Astrocyte of the spinal cord (primary cell): ENCODE data around the gene PRRT3.

Experiments
- DNase-seq: peaks from one replicate; pipeline ENCODE4 v3.0.0; 2011; ENCODE audit warnings: low read depth, low spot score
- H3K4me3 ChIP-seq: 2 replicates; pipeline ENCODE4 v1.5.1; 2011; ENCODE audit warnings: low read depth, mild to moderate bottlenecking, low read length, moderate library complexity
- in situ Hi-C: cut with HindIII; loops from 2 replicates; pipeline ENCODE4 v1.10.0; 2017; ENCODE audit warnings: low sequenced_read_pairs
- TF ChIP-seq, protein P1 (sequence below): IDR thresholded peaks from 2 replicates; pipeline ENCODE4 v1.5.1; 2012; ENCODE audit warnings: low read depth, mild to moderate bottlenecking, low read length, inconsistent platforms

PRRT3 gene

GRCh38 chr3:9934235-9934621 lies 18.0 kb downstream of the PRRT3 start:
- peak overlapping the region; percentile 63 for H3K4me3 ChIP-seq
- TF ChIP-seq, protein P1, sequence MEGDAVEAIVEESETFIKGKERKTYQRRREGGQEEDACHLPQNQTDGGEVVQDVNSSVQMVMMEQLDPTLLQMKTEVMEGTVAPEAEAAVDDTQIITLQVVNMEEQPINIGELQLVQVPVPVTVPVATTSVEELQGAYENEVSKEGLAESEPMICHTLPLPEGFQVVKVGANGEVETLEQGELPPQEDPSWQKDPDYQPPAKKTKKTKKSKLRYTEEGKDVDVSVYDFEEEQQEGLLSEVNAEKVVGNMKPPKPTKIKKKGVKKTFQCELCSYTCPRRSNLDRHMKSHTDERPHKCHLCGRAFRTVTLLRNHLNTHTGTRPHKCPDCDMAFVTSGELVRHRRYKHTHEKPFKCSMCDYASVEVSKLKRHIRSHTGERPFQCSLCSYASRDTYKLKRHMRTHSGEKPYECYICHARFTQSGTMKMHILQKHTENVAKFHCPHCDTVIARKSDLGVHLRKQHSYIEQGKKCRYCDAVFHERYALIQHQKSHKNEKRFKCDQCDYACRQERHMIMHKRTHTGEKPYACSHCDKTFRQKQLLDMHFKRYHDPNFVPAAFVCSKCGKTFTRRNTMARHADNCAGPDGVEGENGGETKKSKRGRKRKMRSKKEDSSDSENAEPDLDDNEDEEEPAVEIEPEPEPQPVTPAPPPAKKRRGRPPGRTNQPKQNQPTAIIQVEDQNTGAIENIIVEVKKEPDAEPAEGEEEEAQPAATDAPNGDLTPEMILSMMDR: peak; percentile 24
- no peak for DNase-seq
- in situ Hi-C loops: no loop called here

- TF ChIP-seq, protein P1: no peak
- H3K4me3 ChIP-seq: peak within 1 kb of the TSS; percentile 63
- in situ Hi-C loops: no loop called here
- peak; percentile 92 for DNase-seq
Measured at GRCh38 chr3:9933561-9934234, 18.5 kb downstream of the PRRT3 start, which contains the start of gene CRELD1. Gene CRELD1, plus strand, starts transcription at chr3:9933834. Its CDS starts 605 bp downstream, at chr3:9934439.

DNA sequence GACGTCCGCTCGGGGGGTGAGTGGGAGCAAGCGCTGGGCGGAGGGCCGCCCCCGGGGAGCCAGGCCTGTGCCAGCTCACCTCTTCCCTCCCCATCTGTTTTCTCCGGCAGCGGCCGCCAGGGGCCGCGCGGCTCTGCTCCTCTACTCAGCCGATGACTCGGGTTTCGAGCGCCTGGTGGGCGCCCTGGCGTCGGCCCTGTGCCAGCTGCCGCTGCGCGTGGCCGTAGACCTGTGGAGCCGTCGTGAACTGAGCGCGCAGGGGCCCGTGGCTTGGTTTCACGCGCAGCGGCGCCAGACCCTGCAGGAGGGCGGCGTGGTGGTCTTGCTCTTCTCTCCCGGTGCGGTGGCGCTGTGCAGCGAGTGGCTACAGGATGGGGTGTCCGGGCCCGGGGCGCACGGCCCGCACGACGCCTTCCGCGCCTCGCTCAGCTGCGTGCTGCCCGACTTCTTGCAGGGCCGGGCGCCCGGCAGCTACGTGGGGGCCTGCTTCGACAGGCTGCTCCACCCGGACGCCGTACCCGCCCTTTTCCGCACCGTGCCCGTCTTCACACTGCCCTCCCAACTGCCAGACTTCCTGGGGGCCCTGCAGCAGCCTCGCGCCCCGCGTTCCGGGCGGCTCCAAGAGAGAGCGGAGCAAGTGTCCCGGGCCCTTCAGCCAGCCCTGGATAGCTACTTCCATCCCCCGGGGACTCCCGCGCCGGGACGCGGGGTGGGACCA lies 19.2 kb downstream of the PRRT3 start:
- in situ Hi-C loops: no loop called here
- H3K4me3 ChIP-seq: peak overlapping the region; percentile 63
- TF ChIP-seq, protein P1: peak; percentile 82
- peak; percentile 80 for DNase-seq

DNA sequence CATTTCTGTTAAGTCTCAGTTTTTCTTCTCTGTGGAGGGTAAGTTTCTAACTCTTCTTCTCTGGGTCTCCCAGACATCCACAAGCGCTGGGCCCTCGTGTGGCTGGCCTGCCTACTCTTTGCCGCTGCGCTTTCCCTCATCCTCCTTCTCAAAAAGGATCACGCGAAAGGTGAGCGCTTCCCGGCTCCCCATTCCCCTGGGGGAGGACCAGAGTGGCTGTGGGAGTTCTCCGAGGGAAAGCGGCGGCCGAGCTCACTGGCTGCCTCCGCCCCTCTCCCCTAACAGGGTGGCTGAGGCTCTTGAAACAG lies 19.7 kb downstream of the PRRT3 start:
- no peak for DNase-seq
- peak overlapping the region; percentile 63 for H3K4me3 ChIP-seq
- TF ChIP-seq, protein P1: no peak
- in situ Hi-C loops: no loop called here

DNA sequence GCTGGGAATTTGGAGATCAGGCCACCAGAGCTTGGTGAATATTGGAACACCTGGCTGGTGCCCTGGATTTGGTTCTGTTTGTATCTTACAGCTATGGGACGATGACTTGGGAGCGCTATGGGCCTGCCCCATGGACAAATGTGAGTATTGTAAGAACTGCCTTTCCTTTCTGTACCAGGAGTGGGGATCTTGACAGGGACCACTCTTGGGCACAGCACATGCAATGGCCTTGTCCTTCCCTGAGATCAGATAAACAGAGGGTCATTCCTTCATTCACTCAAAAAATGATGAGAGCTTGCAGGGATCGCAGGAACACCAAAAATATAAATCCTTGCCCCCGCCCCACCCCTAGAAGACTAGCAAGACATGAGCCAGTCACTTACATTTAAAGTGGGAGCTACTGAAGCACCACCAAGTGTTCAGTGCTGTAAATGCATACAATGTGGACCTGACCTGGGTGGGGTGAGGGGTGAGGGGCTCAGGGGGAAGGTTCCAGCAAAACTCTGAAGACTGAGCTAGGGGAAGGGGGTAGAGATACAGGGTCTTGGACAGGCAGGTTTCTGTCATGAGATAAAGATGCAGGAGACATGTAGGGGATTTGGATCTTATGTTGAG lies 21.3 kb downstream of the PRRT3 start:
- no peak for DNase-seq
- in situ Hi-C loops: no loop called here
- H3K4me3 ChIP-seq: no peak overlapping the region
- TF ChIP-seq, protein P1: peak; percentile 5

DNA sequence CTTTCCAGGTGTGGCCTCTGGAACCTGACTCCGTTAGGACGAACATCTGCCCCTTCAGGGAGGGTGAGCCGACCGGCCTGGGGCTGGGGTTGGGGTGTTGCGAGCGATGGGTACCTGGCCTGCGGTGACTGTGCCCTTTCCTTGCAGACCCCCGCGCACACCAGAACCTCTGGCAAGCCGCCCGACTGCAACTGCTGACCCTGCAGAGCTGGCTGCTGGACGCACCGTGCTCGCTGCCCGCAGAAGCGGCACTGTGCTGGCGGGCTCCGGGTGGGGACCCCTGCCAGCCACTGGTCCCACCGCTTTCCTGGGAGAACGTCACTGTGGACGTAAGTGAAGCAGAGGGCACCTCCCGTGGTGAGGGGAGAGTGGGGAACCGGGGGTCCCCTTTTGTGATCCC lies 24.1 kb downstream of the PRRT3 start:
- in situ Hi-C loops: no loop called here
- DNase-seq: no peak
- TF ChIP-seq, protein P1: no peak
- H3K4me3 ChIP-seq: no peak overlapping the region
